ENCODE measurements around the gene ZNF609.

The ZNF609 gene

DNA sequence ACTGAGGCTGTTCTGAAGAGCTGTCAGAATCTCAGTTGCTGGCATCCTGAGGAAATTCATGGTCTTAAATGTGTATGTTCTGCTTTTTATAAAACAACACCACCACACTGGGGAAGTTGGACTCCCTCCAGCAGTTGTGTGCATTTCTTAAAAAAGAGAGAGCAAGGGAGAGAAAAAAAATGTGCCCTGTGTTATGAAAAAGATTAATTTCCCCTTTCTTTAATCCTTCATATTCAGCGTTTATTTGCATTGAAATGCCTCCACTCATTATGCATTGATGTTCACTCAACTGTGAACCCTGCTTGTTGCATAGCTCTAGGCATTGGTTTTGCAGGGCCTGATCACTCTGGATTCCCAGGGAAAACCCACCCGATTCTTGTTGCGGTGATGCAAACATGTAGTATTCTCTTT lies 4.4 kb upstream of the ZNF609 start:
- H3K4me1 ChIP-seq (ENCODE audit: control insufficient read depth in 5 of 5, insufficient read depth in 5 of 5, low read length in 5 of 5) = peaks cover 0 to 16% (median 11%) of the 10 kb centered on the region in 5 donors
- peaks cover 8 to 16% (median 14%) of the 10 kb centered on the region in 5 donors for H3K36me3 ChIP-seq (ENCODE audit: control insufficient read depth in 5 of 5, insufficient read depth in 5 of 5, low read length in 5 of 5)
- H3K9me3 ChIP-seq (ENCODE audit: control insufficient read depth in 5 of 5, low read length in 5 of 5) = no peaks in the 10 kb centered on the region
- no peaks in the 10 kb centered on the region for H3K27me3 ChIP-seq (ENCODE audit: control insufficient read depth in 5 of 5, insufficient read depth in 4 of 5, low read length in 5 of 5)
- H3K27ac ChIP-seq (ENCODE audit: low read depth, low read length) = no peak overlapping the region
- H3K4me3 ChIP-seq (ENCODE audit: low read depth in 1 of 5, low read length in 5 of 5) = no peak overlapping the region
- H3K9ac ChIP-seq (ENCODE audit: low read length in 5 of 5) = no peak overlapping the region

DNA sequence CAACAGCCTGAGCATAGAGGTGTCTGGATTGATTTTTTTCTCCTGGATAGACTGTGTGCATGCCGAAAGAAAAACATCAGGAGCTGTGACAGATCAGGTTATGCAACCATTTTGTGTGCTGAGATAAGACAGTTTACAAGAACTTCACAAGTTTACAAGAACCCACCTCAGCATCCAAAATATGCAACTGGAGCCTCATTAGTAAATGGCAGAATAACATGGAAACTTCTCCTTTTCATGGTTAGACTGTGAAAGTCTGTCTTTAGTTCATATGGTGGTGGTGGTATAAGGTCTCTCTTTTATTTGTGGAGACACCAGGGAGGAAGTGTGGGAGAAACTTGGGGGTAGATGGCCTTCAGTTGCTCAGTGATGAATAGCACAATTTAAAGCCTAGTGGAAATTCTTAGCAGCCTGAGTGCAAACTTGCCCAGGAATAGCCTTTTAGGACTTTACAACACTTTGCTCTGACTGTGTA lies 3.7 kb upstream of the ZNF609 start:
- Histone ChIP-seq H3K9me3 (ENCODE audit: control insufficient read depth in 5 of 5, low read length in 5 of 5) (no peaks in the 10 kb centered on the region), H3K4me3 (ENCODE audit: low read depth in 1 of 5, low read length in 5 of 5) (no peak overlapping the region), H3K27me3 (ENCODE audit: control insufficient read depth in 5 of 5, insufficient read depth in 4 of 5, low read length in 5 of 5) (no peaks in the 10 kb centered on the region), H3K9ac (ENCODE audit: low read length in 5 of 5) (no peak overlapping the region), H3K36me3 (ENCODE audit: control insufficient read depth in 5 of 5, insufficient read depth in 5 of 5, low read length in 5 of 5) (peaks cover 8 to 16% (median 14%) of the 10 kb centered on the region in 5 donors), H3K27ac (ENCODE audit: low read depth, low read length) (no peak overlapping the region), H3K4me1 (ENCODE audit: control insufficient read depth in 5 of 5, insufficient read depth in 5 of 5, low read length in 5 of 5) (peaks cover 3 to 21% (median 15%) of the 10 kb centered on the region in 5 donors)

DNA sequence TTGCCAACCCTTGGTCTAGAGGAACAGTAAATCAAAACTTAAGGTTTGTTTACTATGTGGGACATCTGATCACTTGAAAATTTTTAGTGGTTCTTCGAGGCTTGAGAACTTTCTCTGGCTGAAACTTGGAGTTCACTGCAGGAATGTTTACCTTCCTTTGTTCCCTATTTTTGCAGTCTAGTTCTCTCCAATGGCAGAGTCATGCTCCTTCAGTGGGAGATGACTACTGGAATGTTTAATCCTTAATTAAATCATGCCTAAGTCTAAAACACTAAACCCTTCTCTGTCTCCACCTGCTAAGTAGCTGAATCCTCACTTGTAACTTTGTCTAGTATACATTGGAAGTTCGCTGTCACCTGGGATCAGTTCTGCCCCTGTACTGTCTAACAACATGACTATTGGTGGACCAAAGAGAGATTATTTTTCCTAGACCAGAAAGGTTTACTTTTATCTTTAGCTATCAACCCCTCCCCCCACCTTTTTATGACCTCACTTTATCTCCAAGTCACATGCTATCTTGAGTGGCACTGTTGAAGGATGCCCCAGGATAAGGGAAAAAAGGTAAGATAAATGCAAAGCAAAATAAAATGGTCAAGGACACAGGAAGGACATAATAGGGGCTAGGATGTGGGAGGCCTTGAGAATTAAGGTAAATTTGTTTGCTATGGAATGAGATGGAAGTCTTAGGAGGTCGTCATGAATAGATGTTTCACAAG lies 1.2 kb upstream of the ZNF609 start:
- Histone ChIP-seq H3K4me3 (ENCODE audit: low read depth in 1 of 5, low read length in 5 of 5) (no peak overlapping the region), H3K27ac (ENCODE audit: low read depth, low read length) (peak overlapping the region; percentile 18), H3K9me3 (ENCODE audit: control insufficient read depth in 5 of 5, low read length in 5 of 5) (no peaks in the 10 kb centered on the region), H3K27me3 (ENCODE audit: control insufficient read depth in 5 of 5, insufficient read depth in 4 of 5, low read length in 5 of 5) (no peaks in the 10 kb centered on the region), H3K9ac (ENCODE audit: low read length in 5 of 5) (no peak overlapping the region), H3K36me3 (ENCODE audit: control insufficient read depth in 5 of 5, insufficient read depth in 5 of 5, low read length in 5 of 5) (peaks cover 7 to 16% (median 14%) of the 10 kb centered on the region in 5 donors), H3K4me1 (ENCODE audit: control insufficient read depth in 5 of 5, insufficient read depth in 5 of 5, low read length in 5 of 5) (peaks cover 7 to 32% (median 25%) of the 10 kb centered on the region in 5 donors)

DNA sequence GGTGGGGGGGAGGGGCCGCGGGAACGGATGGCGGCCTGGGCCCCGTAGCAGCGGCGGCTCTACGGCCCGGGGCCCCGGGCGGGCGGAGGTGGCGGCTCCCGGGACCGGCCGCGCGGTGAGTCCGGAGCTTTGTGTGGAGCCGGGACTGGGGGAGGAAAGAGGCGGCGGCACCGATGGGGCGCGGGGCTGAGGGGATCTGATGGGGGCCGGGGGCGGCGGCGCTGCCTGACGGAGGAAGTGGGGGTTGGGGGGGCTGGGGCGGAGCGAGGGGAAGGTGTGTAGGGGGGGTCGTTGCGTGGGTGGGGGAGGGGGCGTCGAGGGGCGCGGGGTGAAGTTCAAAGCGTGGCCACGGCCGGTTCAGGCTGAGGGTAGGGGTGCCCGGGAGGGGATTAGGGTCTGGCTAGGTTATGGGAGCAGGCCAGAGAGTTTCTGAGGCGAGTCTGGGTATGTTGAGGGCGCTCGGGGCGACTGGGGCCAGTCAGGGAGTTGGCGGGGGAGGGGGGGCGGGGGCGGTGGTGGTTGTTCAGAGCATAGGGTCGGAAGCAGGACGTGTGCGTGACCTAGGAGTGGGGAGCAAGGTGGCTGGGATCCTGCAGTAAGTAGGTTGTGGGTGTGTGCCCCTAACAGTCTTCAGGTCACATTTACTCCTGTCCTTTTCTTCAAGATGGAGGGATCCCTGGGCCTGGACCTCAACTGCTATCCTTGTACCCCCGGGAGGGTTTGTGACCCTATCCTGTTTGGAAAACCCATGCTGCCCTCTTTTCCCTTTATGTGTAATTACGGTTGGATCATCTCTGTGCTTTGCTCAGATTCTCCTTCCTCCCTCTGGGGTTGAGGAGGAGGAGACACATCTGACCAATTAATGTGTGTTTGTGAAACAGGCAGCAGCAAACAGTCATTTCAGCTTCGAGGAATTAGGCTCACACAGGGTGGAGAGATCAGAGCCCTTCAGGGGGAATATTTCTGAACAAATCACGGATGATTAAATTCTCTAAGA lies 644 bp downstream of the ZNF609 start:
- Histone ChIP-seq H3K9ac (ENCODE audit: low read length in 5 of 5) (peak overlapping the region; percentile 44 to 78 (median 76)), H3K36me3 (ENCODE audit: control insufficient read depth in 5 of 5, insufficient read depth in 5 of 5, low read length in 5 of 5) (peaks cover 2 to 11% (median 4%) of the 10 kb centered on the region in 5 donors), H3K9me3 (ENCODE audit: control insufficient read depth in 5 of 5, low read length in 5 of 5) (no peaks in the 10 kb centered on the region), H3K27ac (ENCODE audit: low read depth, low read length) (peak overlapping the region; percentile 79), H3K27me3 (ENCODE audit: control insufficient read depth in 5 of 5, insufficient read depth in 4 of 5, low read length in 5 of 5) (no peaks in the 10 kb centered on the region), H3K4me1 (ENCODE audit: control insufficient read depth in 5 of 5, insufficient read depth in 5 of 5, low read length in 5 of 5) (peaks cover 9 to 40% (median 33%) of the 10 kb centered on the region in 5 donors), H3K4me3 (ENCODE audit: low read depth in 1 of 5, low read length in 5 of 5) (peak overlapping the region; percentile 80 to 93 (median 85))

DNA sequence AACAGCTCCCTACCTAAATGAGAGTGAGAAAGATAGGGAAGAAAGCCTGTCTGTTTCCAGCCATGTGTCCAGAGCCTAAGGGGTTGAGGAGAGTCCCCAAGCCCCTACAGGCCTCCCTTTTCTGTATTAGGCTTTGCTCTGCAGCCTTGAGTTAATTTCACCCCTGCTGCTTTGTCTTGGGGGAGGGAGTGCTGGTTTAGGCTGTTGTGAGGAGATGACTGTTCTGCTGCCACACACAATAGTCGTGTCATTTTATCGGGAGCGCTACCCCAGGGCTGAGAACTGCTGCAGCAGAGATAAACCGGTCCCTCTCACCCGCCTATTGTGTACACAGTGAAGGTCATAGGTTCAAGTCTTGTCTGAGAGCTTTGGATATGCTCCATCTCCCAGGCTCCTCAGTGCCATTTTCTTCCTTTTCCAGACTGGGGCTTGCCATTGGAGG lies 1.4 kb downstream of the ZNF609 start:
- Histone ChIP-seq H3K4me1 (ENCODE audit: control insufficient read depth in 5 of 5, insufficient read depth in 5 of 5, low read length in 5 of 5) (peaks cover 9 to 44% (median 39%) of the 10 kb centered on the region in 5 donors), H3K4me3 (ENCODE audit: low read depth in 1 of 5, low read length in 5 of 5) (peak overlapping the region; percentile 80 to 93 (median 85)), H3K27me3 (ENCODE audit: control insufficient read depth in 5 of 5, insufficient read depth in 4 of 5, low read length in 5 of 5) (no peaks in the 10 kb centered on the region), H3K9ac (ENCODE audit: low read length in 5 of 5) (peak overlapping the region; percentile 44 to 78 (median 76)), H3K9me3 (ENCODE audit: control insufficient read depth in 5 of 5, low read length in 5 of 5) (no peaks in the 10 kb centered on the region), H3K36me3 (ENCODE audit: control insufficient read depth in 5 of 5, insufficient read depth in 5 of 5, low read length in 5 of 5) (peaks cover 0 to 3% (median under 1%) of the 10 kb centered on the region in 5 donors), H3K27ac (ENCODE audit: low read depth, low read length) (peak overlapping the region; percentile 79)

DNA sequence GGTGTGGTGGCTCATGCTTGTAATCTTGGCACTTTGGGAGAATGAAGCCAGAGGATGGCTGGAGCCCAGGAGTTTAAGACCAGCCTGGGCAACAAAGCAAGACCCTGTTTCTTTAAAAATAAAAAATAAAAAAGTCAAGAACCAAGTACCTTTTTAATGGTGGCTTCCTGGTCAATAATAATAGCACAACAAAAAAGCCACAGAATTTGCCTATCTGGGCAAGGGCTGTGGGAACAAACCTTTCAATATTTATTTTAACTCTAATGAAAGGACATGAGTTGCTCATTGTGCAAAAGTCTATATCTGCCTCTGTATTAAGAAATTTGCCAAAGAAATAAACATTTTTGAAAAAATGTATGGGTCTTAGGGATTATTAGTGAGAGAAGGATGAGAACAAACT lies 2.1 kb downstream of the ZNF609 start:
- no peaks in the 10 kb centered on the region for H3K9me3 ChIP-seq (ENCODE audit: control insufficient read depth in 5 of 5, low read length in 5 of 5)
- peak overlapping the region; percentile 79 for H3K27ac ChIP-seq (ENCODE audit: low read depth, low read length)
- no peak overlapping the region for H3K4me3 ChIP-seq (ENCODE audit: low read depth in 1 of 5, low read length in 5 of 5)
- H3K36me3 ChIP-seq (ENCODE audit: control insufficient read depth in 5 of 5, insufficient read depth in 5 of 5, low read length in 5 of 5) = no peaks in the 10 kb centered on the region
- peak overlapping the region in 1 of 5 donors; percentile 25 for H3K9ac ChIP-seq (ENCODE audit: low read length in 5 of 5)
- H3K27me3 ChIP-seq (ENCODE audit: control insufficient read depth in 5 of 5, insufficient read depth in 4 of 5, low read length in 5 of 5) = no peaks in the 10 kb centered on the region
- H3K4me1 ChIP-seq (ENCODE audit: control insufficient read depth in 5 of 5, insufficient read depth in 5 of 5, low read length in 5 of 5) = peaks cover 9 to 46% (median 41%) of the 10 kb centered on the region in 5 donors

DNA sequence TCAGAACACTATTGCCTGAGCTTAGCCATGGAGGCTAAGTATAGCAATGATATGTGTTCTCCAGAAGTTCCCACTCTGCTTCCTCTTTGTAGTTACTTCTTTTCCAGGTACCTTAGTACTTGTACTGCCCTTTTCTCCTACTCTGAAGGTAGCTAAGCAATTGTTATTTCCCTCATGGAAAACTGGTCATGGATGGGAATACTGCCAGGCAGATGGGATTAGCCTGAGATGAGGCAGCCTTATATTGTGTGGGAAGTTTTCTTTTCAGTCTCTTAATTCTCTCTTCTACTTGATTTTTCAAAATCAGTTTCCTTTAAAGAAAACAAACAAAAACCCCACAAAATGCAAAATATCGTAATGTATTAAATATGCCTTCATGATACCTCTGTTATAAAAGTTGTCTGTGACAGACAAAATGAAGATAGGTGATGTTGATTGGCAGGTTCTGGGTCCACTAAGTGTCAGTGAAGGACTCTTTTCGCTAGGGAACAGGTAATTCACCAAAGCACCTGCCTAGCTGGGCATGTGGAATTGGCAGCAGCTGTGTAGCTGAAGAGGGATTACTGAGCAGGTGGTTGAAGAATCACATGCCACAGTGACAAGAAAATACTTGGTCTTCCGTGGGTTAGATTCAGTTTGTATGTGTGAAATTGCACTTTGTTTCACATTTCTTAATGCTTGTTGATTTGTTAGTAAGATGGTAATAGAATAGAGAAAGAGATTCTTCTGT lies 4.1 kb downstream of the ZNF609 start:
- H3K36me3 ChIP-seq (ENCODE audit: control insufficient read depth in 5 of 5, insufficient read depth in 5 of 5, low read length in 5 of 5) = no peaks in the 10 kb centered on the region
- no peak overlapping the region for H3K4me3 ChIP-seq (ENCODE audit: low read depth in 1 of 5, low read length in 5 of 5)
- H3K9me3 ChIP-seq (ENCODE audit: control insufficient read depth in 5 of 5, low read length in 5 of 5) = no peaks in the 10 kb centered on the region
- no peaks in the 10 kb centered on the region for H3K27me3 ChIP-seq (ENCODE audit: control insufficient read depth in 5 of 5, insufficient read depth in 4 of 5, low read length in 5 of 5)
- peak overlapping the region in 2 of 5 donors; percentile 2 to 47 for H3K9ac ChIP-seq (ENCODE audit: low read length in 5 of 5)
- H3K27ac ChIP-seq (ENCODE audit: low read depth, low read length) = no peak overlapping the region
- H3K4me1 ChIP-seq (ENCODE audit: control insufficient read depth in 5 of 5, insufficient read depth in 5 of 5, low read length in 5 of 5) = peaks cover 9 to 46% (median 45%) of the 10 kb centered on the region in 5 donors

DNA sequence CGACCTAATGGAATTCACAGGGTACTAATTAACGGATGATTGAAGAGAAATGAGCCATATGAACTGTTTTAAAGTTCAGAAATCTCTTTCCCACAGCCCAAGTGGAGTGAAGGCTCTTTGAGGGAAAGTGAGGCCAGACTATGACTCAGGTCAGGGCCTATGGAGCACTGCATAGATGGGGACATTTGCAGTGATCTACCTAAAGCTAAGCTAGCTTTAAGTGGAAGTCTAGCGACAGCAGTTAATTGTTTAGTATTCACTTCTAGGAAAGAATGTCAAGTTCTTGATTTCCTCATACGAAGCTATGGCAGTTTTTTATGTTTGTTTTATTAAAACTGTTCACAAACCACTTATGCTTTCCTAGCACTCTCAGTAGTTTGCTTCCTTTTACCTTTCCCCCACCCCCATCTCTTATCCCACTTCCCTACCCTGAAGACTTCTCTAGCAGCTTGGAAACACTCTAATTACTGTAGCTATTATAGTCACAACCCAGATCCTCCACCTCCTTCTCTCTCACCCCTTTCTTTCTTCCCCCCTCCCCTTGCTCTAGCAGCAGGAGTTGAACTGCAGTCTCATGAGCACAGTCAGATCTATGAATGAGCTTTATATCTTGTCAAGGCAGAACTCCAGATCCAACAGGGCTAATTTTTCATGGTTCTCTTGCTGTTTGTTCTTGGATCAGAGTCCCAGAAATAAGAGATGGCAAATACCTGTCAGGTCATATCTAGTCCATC lies 6.2 kb downstream of the ZNF609 start:
- H3K4me1 ChIP-seq (ENCODE audit: control insufficient read depth in 5 of 5, insufficient read depth in 5 of 5, low read length in 5 of 5) = peaks cover 7 to 40% (median 32%) of the 10 kb centered on the region in 5 donors

DNA sequence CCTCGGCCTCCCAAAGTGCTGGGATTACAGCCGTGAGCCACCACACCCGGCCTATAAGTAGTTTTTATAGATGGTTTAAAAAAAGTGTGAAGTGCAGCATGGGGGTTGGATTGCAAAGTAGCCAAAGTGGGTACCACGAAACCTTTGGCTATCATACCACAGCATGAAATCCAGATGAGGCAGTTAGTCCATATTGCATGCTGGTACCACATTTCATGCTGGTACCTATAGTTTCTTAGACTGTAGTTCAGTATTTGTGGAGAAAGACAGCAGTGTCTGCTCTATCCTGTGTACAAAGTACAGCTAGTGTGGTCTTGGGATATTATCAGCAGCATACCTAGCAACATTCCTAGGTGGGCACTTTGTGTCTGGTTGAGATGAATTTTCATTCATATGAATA lies 11.8 kb downstream of the ZNF609 start:
- no peak overlapping the region for H3K4me3 ChIP-seq (ENCODE audit: low read depth in 1 of 5, low read length in 5 of 5)
- H3K9me3 ChIP-seq (ENCODE audit: control insufficient read depth in 5 of 5, low read length in 5 of 5) = no peaks in the 10 kb centered on the region
- H3K4me1 ChIP-seq (ENCODE audit: control insufficient read depth in 5 of 5, insufficient read depth in 5 of 5, low read length in 5 of 5) = peaks cover 0 to 7% (median 3%) of the 10 kb centered on the region in 5 donors
- no peak overlapping the region for H3K9ac ChIP-seq (ENCODE audit: low read length in 5 of 5)
- no peaks in the 10 kb centered on the region for H3K36me3 ChIP-seq (ENCODE audit: control insufficient read depth in 5 of 5, insufficient read depth in 5 of 5, low read length in 5 of 5)
- H3K27me3 ChIP-seq (ENCODE audit: control insufficient read depth in 5 of 5, insufficient read depth in 4 of 5, low read length in 5 of 5) = no peaks in the 10 kb centered on the region
- H3K27ac ChIP-seq (ENCODE audit: low read depth, low read length) = no peak overlapping the region

More for the DNA sequence above, 6.2 kb downstream of the ZNF609 start:
- Histone ChIP-seq H3K4me3 (ENCODE audit: low read depth in 1 of 5, low read length in 5 of 5) (no peak overlapping the region), H3K9me3 (ENCODE audit: control insufficient read depth in 5 of 5, low read length in 5 of 5) (no peaks in the 10 kb centered on the region), H3K36me3 (ENCODE audit: control insufficient read depth in 5 of 5, insufficient read depth in 5 of 5, low read length in 5 of 5) (no peaks in the 10 kb centered on the region), H3K9ac (ENCODE audit: low read length in 5 of 5) (no peak overlapping the region), H3K27me3 (ENCODE audit: control insufficient read depth in 5 of 5, insufficient read depth in 4 of 5, low read length in 5 of 5) (no peaks in the 10 kb centered on the region), H3K27ac (ENCODE audit: low read depth, low read length) (no peak overlapping the region)
